Measurements from ENCODE around the gene RNF227.

Gene RNF227

DNA sequence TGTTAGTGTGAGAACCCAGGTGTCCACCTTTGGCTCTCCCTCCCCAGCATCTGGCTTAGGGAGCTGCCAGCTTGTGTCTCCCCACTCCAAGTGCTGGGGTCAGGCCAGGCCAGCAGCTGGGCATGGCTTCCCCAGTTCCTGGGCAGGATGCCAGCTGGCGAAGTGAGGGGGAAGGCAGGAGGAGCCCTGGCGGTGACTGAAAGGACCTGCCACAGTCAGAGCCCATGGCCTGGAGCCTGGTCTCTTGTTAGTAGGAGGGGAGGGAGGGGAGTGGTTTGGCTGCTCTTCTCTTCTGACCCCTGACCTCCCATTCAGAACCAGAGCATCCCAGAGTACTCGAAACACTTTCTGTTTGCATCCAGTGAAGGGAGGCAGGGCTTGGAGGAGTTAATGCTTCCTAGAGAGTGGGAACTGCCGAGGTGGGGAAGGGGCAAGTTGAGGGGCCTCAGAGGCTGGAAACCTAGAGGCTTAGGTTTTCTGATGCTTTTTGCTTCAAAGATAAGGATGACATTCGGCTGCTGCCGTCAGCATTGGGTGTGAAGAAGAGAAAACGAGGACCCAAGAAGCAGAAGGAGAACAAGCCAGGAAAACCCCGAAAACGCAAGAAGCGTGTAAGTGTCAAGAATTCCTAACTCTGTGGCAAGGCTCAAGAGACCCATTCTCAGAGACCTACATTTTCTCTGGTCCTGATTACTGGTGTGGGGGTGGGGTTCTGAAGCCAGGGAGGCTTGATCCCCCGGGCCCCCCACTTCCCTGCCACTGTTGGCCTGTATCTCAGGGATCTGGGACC is 26.7 kb downstream of the RNF227 start:
- peak; percentile 94 for DNase-seq (ENCODE audit: low spot score)

DNA sequence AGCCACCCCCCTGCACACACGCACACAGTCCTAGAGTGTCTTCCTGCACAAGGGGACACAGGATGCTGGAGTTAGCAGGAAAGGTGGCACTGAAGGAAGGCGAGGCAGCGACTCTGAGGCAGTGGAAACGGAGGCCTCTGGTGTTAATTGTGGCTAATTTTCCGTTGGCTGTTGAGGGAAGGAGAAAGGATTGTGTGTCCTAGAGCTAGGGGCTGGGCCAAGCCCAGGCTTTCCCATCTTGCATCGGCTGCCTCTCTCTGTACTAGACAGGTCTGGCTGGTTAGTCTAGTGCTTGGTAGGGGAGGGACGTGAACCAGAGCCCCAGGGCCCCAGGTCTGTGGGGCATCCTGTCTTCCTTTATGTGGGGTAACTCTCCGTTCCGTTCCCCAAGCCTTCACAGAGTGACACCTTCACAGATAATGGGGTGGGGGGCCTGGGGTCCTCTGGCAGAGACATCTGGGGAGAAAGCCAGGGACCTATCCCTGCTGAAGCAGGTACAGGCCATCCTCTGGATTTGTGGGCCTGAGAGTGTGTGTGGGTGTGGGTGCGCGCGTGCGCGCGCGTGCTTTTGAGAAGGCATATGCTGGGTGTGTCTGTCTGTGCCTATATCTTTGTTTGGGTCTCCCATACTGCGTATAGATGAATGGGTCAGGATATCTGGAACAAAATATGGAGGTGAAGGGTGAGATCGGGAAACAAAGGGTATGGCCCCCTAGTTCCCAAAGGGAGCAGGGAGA is 27.7 kb downstream of the RNF227 start, which contains the start of gene CHD3:
Gene CHD3, plus strand, starts transcription at position 606 of the 737 bp plus-strand sequence. CDS start 212 bp downstream, outside the sequence.
- DNase-seq (ENCODE audit: low spot score), result peak; percentile 26

DNA sequence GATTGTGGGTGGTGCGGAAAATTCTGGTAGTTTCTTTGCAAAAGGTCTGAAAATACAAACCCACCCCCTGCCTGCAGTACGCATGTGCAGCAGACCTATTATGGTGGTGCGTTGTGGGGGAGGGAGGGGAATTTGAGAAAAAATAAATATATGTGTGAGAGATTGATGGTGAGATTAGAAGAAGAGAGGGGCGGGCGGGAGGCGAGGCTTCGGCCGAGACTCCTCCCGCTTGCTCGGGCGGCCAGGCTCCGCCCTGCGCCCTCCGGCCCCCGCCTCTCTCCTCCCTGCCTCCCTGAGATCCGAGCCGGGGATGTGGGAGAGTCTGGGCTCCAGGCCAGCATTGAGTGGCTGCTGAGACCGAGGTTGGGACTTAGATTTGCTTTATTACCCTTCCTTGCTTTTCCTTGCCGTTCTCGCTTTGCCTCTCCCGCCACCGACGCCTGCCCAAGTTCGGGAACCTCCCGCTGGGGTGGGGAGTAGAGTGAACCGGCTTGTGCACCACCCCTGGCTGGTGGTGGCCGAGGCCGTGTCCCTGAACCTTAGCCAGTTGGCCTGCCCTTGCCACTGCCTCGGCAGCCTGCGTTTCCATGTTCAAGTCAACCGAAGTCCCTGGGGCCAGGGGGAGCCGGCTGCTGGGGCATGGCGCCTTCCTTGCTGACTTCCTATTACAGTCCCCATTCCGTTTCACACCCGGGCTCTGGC is 28.5 kb downstream of the RNF227 start:
- DNase-seq (ENCODE audit: low spot score), result peak; percentile 95

DNA sequence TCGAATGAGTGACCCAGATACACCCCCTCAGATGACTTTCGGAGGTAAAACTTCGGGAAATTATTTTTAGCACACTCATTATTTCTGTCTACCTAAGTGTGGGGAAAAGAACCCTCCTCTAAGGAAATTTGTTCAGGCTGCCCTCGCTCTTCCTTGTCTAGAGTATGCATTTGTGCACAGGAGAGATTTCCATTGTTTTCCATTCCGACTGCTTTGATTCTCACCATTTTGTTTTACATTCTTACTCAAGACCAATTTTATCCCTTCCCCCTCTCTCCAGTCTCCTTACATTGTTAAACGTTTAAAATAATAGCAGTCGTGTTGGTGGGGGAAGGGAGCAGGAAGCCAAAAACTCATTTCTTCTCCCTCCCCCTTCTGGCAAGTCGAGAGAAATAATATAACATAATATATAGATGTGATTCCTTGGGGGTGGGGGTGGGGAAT is 29.0 kb downstream of the RNF227 start:
- no peak for DNase-seq (ENCODE audit: low spot score)

DNA sequence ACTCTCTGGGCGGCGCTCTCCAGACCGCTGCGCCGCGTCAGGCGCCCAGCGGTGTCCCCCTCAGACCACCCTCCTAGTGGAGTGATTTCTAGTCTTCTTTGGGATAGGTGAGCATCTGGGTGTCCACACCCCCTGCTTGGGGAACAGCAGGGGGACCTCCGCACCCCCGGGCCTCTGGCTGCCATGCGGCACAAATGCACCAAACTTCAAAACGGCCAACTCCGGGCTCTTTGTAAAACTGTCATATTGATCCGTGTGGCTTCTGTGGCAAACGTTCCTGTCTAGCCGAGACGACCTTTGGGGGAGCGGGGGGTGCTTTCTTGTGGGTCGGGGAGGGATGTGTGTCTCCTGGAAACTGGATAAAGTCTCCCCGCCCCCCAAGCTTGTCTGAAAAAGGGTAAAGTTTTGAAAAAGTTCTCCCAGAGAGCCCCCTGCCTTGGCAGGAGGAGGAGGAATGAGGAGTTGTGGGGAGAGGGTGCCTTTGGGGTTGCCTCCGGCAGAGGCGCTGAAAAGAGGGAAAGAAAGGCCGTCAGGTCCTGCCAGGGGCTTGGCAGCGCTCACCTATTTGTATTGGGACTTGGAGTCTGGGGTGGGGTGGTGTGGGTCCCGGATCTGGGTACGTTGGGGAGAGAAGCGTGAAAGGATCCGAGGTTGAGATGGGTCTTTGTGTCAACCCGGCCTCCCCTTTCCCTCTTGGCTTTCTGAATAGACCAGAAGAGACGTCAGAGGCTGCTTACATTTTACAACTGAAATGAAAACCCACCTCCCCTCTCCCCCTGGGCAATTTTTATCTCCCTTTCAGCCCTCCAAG is 29.7 kb downstream of the RNF227 start:
- DNase-seq (ENCODE audit: low spot score), result peak; percentile 52

DNA sequence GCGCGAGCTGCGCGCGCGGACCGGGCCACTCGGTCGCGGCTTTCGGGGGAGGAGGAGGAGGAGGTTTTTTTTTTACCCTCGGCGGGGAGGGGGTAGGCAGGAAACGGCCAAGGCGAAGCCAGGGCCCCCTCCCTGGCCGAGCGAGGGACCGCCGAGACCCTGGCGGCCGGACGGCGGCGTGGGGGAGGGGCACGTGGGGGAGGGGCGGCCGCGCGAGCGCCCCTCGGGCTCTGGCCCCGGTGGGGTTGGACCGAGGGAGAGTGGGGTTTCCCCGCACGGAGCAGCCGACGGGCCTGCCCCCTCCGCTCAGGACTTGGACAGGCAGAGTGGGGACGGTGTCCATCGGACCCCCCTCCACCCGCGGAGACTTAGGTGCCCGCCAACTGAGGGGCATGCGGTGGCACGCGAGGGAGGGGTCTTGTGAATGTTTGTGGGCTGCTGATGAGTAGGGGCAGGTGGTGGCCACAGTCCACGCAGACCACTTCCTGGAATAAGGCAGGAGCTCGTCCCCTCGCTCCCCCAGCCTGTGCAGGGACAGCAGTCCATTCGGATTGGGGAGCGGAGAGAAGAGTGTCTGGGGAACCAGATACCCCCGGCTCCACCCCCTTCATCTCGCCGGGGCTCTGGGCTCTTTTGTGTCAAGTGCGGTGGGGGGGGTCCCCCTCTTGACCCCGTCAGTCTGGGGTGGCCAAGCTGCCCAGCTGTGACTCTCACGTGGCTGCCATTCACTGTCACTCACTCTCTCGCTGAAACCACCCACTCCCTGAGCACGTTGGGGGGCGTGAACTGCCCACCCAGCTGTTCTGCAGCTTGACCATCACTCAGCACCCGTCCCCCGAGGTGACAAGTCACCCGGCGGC is 30.5 kb downstream of the RNF227 start:
- DNase-seq (ENCODE audit: low spot score), result peak; percentile 57

DNA sequence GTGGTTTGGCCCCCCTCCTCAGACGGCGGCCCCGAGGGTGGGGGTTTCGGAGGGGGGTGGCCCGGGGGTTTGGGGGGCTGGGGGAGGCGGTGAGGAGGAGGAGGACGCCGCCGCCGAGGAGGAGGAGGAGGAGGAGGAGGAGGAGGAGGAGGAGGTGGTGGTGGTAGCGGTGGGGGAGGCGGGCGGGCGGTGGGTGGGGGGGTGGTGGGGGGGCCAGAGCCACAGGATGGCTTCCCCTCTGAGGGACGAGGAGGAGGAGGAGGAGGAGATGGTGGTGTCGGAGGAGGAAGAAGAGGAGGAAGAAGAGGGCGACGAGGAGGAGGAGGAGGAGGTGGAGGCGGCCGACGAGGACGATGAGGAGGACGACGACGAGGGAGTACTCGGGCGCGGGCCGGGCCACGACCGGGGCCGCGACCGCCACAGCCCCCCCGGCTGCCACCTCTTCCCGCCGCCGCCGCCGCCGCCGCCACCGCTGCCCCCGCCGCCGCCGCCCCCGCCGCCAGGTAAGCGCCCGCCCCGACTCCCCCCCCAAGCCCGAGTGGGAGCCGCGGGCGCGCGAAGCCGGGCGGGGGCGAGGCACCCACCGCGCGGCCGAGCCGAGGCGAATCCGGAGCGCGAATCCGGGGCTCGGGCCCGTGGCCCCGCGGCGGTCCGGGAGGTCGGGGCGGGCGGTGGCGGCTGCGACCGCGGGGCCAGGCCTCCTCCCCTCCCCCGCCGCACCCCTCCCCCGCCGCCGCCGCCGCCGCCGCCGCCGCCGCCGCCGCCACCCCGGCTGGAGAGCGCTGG is 31.3 kb downstream of the RNF227 start:
- DNase-seq (ENCODE audit: low spot score), result peak; percentile 28

DNA sequence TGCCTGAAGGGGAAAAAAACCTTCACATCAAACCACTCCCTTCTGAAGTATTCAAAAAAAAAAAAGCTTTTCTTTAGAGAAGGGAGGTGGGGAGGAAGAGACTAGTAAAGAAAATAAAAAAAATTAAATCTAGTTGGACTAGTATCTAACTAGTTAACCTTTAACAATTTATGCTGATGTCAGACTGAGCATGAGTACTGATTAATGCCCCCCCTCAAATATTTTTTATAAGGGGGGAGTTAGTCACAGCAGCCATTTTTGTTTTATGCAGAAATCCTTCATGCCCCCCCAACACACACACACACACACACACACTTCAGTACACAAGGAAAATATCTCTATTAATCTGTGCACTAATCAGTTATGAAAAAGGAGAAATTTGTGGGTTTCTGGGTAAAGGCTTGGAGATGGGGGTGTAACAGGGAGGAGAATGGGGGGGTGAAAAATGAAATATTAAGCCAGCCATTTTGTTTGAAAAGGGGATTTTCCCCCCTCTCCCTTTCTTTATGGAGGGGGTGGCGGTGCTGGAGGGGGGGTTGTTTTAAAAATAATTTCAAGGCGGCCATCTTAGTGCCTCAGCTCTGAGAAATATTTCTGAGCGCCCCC is 32.2 kb downstream of the RNF227 start:
- DNase-seq (ENCODE audit: low spot score), result peak; percentile 39

DNA sequence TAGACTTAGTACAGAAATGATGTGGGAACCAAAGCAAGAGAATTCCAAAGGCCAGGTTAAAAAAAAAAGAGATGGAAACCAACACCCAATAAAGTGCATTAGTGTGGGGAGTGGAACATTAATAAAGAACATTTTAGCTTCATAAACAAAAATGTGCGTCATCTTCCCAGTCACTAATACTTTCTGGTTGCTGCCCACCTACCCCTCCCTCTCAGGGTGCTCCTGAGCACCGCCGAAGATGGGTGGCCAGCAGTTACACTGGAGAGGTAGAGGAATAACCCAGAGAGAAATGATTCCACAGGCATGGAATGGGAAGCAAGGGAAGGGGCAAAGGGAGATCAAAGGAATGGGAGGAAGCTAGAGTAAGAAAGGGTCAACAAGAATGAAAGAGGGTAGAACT is 33.5 kb downstream of the RNF227 start:
- no peak for DNase-seq (ENCODE audit: low spot score)

DNA sequence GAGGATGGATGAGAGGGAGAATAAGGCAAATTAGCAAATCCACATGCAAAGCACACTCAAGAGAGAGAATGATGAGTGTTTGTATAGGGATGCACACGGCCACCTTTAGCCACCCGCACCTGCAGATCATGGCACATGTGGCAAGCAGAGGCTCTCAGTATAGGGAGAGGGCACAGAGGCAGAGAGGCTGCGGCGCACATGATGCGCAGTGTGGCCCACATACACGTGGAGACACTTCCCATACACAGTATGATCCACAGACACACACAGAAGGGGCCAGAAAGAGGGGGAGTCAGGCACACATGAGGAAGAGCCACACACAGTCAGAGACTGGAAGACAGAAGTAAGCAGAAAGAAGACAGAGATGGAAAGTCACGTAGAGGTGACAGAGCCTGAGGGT is 34.0 kb downstream of the RNF227 start:
- no peak for DNase-seq (ENCODE audit: low spot score)

DNA sequence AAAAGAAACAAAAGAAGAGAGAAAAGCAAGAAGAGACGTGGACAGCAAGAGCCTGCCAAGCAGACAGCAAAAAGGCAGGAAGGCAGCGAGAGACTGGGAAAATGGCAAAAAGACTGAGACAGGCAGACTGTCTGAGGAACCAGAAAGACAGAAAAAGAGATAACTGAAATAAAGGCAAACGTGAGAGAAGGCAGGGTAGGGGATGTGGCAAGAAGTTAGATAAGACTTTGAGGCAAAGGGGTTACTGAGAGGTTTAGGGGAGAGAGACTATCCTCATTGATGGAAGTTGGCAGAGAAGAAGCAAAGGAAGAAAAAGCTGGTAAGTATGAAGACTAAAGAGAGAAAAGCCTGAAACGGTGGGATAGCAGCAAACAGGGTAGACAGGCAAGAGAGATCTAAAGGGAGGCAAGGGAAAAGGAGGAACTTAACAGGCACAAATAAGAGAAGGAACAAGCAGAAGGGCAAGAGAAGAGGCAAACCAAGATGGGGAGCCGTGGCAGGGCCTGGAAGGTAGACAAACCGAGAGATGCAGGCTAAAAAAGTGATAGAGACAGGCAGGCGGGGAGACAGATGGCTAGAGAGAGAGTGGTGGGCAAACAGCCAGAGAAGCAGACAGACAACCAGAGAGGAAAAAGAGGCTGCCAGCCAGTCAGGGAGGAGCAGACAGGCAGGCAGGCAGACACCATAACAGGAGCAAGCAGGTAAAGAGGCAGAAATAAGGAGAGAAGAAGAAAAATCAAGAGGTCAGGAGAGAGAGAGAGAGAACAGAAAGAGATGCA is 34.6 kb downstream of the RNF227 start:
- DNase-seq (ENCODE audit: low spot score), result no peak

DNA sequence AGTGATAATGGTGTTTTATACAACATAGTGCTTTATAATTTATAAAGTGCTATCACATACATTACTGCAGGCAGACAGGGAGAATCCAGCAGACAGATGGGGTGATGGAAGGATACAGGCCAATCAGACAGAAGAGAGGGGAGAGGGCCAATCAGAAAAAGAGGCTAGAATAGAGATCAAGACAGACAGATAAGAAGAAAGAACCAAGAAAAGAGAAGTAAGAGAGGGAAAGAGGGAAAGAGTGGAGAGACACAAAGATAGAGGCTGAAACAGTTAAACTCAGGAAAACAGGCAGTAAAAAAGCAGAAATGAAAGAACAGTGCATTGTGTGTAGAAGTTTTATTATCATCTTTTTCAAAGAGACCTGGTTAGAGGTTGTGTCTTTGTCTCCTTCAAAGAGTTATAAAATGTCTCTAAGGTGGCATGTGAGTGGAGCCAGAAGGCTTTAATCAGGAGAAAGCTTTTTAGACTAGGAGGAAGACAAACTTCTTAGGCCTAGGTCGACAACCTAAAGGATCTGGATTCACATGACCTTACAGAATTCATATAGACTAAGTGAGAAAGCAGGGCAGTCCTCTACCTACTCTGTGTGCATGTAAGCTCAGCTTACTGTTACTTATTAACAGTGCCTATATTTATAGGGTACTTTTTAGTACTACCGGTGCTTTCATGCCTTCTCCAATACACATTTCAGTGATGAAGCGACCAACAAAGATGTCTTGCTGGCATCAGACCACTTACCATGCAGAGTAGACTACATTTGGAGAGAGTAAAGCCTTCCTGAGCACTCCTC is 35.8 kb downstream of the RNF227 start:
- DNase-seq (ENCODE audit: low spot score), result no peak

DNA sequence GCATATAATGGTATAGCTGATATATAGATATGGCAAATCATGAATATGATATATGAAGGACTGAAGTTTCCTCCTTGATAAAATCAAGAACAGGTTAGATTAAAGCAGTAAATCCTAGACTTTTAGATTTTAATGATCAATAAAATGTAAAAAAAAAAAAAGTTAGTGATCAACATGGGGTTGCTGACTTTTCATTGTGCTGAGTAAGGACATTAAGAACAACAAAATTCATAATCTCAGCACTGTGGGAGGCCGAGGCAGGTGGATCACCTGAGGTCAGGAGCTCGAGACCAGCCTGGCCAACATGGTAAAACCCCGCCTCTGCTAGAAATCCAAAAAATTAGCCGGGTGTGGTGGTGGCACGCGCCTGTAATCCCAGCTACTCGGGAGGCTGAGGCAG is 37.9 kb downstream of the RNF227 start:
- no peak for DNase-seq (ENCODE audit: low spot score)

DNA sequence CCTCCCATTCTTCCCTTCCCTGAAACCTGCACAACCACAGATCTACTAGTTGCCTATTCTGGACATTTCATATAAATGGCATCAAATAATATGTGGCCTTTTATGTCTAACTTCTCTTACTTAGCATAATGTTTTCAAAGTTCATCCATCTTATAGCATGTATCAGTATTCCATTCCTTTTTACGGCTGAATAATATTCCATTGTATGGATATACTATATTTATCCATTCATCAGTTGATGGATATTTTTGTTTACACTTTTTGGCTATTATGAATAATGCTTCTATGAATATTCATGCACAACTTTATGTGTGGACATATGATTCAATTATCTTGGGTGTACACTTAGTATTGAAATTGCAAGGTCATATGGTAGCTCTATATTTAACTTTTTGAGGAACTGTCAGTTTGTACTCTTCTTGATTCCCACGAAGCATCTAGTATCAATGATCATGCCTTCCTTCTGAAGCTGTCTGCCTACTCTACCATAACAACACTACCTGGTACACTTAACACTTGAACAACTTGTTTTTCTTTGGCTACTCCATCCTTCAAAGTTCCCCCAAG is 40.2 kb downstream of the RNF227 start:
- DNase-seq (ENCODE audit: low spot score), result no peak

DNA sequence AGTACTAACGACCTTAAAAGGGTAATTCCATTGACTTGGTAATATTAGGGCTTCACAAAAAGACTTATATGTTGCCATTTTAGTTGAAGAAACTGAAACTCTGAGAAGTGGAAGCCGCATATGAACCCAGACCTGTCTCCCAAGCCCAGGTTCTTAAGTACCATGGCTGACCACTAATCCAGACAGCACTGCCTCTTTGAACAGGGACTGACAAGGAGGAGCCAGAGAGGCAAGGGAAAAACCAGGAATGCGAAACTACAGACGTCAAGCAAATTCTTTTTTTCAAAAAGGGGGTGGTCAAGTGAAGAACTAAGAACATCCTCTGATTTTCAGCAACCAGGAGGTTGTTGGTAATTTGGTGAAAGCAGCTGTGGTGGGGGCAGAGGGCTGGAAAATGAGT is 43.0 kb downstream of the RNF227 start:
- DNase-seq (ENCODE audit: low spot score), result no peak

DNA sequence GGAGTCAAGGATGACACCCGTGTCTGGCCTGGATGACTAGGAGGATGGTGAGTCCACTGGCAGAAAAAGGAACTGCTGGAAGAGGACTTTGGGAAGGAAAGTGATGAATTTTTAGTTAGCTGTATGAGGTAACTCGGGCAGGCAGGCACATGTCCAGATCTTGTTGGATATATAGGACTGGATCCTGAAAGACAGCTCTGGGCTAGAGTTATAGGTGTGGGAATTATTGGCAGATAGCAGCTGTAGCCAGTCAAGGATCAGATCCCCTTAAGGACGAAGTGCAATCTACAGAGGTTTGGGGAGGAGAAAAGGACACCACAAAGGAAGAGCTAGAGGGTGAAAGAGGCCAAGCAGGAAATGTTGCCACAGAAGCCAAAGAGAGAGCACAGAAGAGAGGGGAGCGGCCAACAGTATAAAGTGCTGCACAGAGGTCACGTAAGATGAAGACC is 48.2 kb downstream of the RNF227 start:
- DNase-seq (ENCODE audit: low spot score), result no peak

DNA sequence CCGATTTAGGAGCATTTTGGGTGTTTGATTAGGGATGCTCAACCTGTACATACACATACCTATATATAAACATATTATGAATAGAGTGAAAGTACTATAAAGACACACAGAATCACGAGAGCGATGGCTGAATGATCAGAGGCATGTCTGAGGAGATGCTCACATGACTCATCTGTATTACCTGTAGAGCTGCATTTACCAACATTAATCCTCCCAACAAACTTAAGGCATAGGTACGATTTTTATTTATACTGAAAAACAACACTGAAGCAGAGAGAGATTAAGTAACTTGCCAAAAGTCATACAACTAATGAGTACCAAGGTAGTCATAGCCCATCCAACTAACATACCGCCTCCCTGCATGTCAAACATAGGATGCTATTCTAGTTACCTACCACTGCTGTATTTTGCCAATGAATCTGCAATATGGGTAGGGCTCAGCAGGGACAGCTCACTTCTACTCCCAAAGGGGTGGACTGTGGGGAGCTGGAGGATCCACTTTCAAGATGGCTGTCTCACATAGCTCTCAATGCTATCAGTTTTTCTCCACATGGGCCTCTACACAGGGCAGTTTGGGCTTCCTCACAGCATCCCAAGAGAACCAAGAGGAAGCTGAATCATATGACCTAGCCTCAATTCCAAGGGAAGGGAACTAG is 51.0 kb downstream of the RNF227 start:
- DNase-seq (ENCODE audit: low spot score), result no peak
